IMR-90 (cell line): ENCODE results near the gene KRTAP5-10. TPM values are rescaled to one million over a fixed set of nuclear protein-coding genes. Genes with fewer than 3 reads are reported as not detected.
"Not testable (repeated sequence)": the region's sequence is repeated elsewhere in the genome, so short reads cannot be mapped to it uniquely, and the experiment has no call there.

ENCODE experiments used
- ATAC-seq: fragments of 200-7000 bp; cut with Tn5 transposase; 2 replicates; pipeline ENCODE4 v1.9.1; 2020; ENCODE audit warnings: low read depth, mild to moderate bottlenecking, moderate library complexity
- BruUV-seq: library from RNA; stranded (reverse); fragments of 400-500 nt; replicated peaks from 2 replicates; lab custom pipeline; 2021; lab: Mats Ljungman, UMichigan
- CTCF ChIA-PET: fragments of 300-600 bp; formaldehyde crosslinking; extraction: SDS; loops from one replicate; lab custom pipeline; 2021; ENCODE audit warnings: antibody characterized with exemption; lab: Yijun Ruan, JAX
- POLR2A ChIA-PET: fragments of 300-600 bp; sonication (Branson Sonifier 250); formaldehyde crosslinking; loops from one replicate; lab custom pipeline; 2022; ENCODE audit warnings: antibody characterized with exemption; ENCODE audit not compliant: unreplicated experiment; lab: Charles Lee
- DNase-seq: peaks from one replicate; pipeline ENCODE4 v3.0.0; 2013
- H2AFZ ChIP-seq: replicated peaks from 2 replicates; pipeline ENCODE3; 2013; ENCODE audit warnings: low read length, mild to moderate bottlenecking; ENCODE audit not compliant: poor library complexity
- H2AK5ac ChIP-seq: 2 replicates; pipeline ENCODE4 v1.6.1; 2013; ENCODE audit warnings: low read depth, low read length, inconsistent platforms
- H2AK9ac ChIP-seq: replicated peaks from 2 replicates; pipeline ENCODE3; 2013; ENCODE audit warnings: mild to moderate bottlenecking, low read depth, low read length, moderate library complexity; ENCODE audit not compliant: poor library complexity
- H2BK120ac ChIP-seq: 2 replicates; pipeline ENCODE4 v1.6.1; 2013; ENCODE audit warnings: low read depth, low read length, inconsistent platforms
- H2BK15ac ChIP-seq: 3 replicates; pipeline ENCODE4 v1.6.1; 2013; ENCODE audit warnings: low read depth, low read length, inconsistent platforms
- H2BK20ac ChIP-seq: 2 replicates; pipeline ENCODE4 v1.6.1; 2013; ENCODE audit warnings: low read depth, mild to moderate bottlenecking, inconsistent platforms, low read length, moderate library complexity
- H2BK5ac ChIP-seq: 2 replicates; pipeline ENCODE4 v1.6.1; 2013; ENCODE audit warnings: mild to moderate bottlenecking, low read depth, low read length, inconsistent platforms; ENCODE audit not compliant: poor library complexity, severe bottlenecking
- H3K14ac ChIP-seq: replicated peaks from 2 replicates; pipeline ENCODE4 v1.6.1; 2013; ENCODE audit warnings: low read depth, low read length, inconsistent platforms
- H3K18ac ChIP-seq: 2 replicates; pipeline ENCODE4 v1.6.1; 2013; ENCODE audit warnings: low read depth, low read length, control low read depth
- H3K23ac ChIP-seq: 2 replicates; pipeline ENCODE4 v1.6.1; 2013; ENCODE audit warnings: low read depth, low read length, inconsistent platforms
- H3K27ac ChIP-seq: 2 replicates; pipeline ENCODE4 v1.5.1; 2013; ENCODE audit warnings: mild to moderate bottlenecking, control low read depth, low read length; ENCODE audit not compliant: insufficient read depth
- H3K27me3 ChIP-seq: 2 replicates; pipeline ENCODE4 v1.6.1; 2013; ENCODE audit warnings: low read length; ENCODE audit not compliant: control insufficient read depth, insufficient read depth
- H3K36me3 ChIP-seq: 2 replicates; pipeline ENCODE4 v1.6.1; 2013; ENCODE audit warnings: low read length, mixed read lengths; ENCODE audit not compliant: control insufficient read depth, insufficient read depth
- H3K4ac ChIP-seq: 2 replicates; pipeline ENCODE4 v1.6.1; 2013; ENCODE audit warnings: low read depth, low read length, inconsistent platforms
- H3K4me1 ChIP-seq: 2 replicates; pipeline ENCODE4 v1.6.1; 2013; ENCODE audit warnings: low read length, mixed read lengths; ENCODE audit not compliant: control insufficient read depth, insufficient read depth
- H3K4me2 ChIP-seq: 2 replicates; pipeline ENCODE4 v1.6.1; 2013; ENCODE audit warnings: low read depth, mild to moderate bottlenecking, control low read depth, low read length, moderate library complexity
- H3K4me3 ChIP-seq: 2 replicates; pipeline ENCODE4 v1.5.1; 2013; ENCODE audit warnings: low read depth, mild to moderate bottlenecking, control low read depth, low read length, moderate library complexity; ENCODE audit not compliant: insufficient read depth
- H3K56ac ChIP-seq: 2 replicates; pipeline ENCODE4 v1.6.1; 2013; ENCODE audit warnings: low read length, inconsistent platforms; ENCODE audit not compliant: insufficient read depth; ENCODE audit errors: extremely low read depth
- H3K79me1 ChIP-seq, 2 experiments: 2 replicates each; pipeline ENCODE4 v1.6.1; 2013; ENCODE audit warnings: low read length in 2 of 2, inconsistent platforms in 1 of 2, low read depth in 1 of 2
- H3K9ac ChIP-seq: 2 replicates; pipeline ENCODE4 v1.6.1; 2013; ENCODE audit warnings: low read depth, low read length, control low read depth
- H3K9me1 ChIP-seq: 2 replicates; pipeline ENCODE4 v1.6.1; 2013; ENCODE audit warnings: low read length, inconsistent platforms; ENCODE audit not compliant: insufficient read depth
- H3K9me3 ChIP-seq: 2 replicates; pipeline ENCODE4 v1.6.1; 2013; ENCODE audit warnings: low read length; ENCODE audit not compliant: control insufficient read depth, insufficient read depth
- H4K20me1 ChIP-seq: 2 replicates; pipeline ENCODE4 v1.6.1; 2013; ENCODE audit warnings: low read length, inconsistent platforms; ENCODE audit not compliant: insufficient read depth
- H4K5ac ChIP-seq: 2 replicates; pipeline ENCODE4 v1.6.1; 2013; ENCODE audit warnings: mild to moderate bottlenecking, low read depth, low read length, control low read depth
- H4K8ac ChIP-seq, 2 experiments: 2 replicates each; pipeline ENCODE4 v1.6.1; 2013; ENCODE audit warnings: low read depth in 2 of 2, low read length in 2 of 2, control low read depth in 1 of 2, inconsistent platforms in 1 of 2
- H4K91ac ChIP-seq: 2 replicates; pipeline ENCODE4 v1.6.1; 2013; ENCODE audit warnings: low read depth, low read length, inconsistent platforms; ENCODE audit not compliant: insufficient read depth
- CHD1 ChIP-seq: IDR thresholded peaks from 2 replicates; pipeline ENCODE4 v1.6.1; 2012; ENCODE audit warnings: low read depth, low read length, improper control_type of control experiment
- MAFK ChIP-seq: IDR thresholded peaks from 2 replicates; pipeline ENCODE4 v1.6.1; 2012; ENCODE audit warnings: low read depth, low read length, improper control_type of control experiment
- RAD21 ChIP-seq: IDR thresholded peaks from 2 replicates; pipeline ENCODE4 v1.6.1; 2012; ENCODE audit warnings: low read length, improper control_type of control experiment
- WGBS, 2 experiments: methylation state at CpG; one replicate each; pipeline versions ENCODE4 v1.1.5 to v1.1.7; 2013; ENCODE audit warnings: missing lambda C conversion rate in 2 of 2; ENCODE audit not compliant: insufficient read length in 1 of 2; ENCODE audit errors: extremely low coverage in 2 of 2; 5-methylcytosine and 5-hydroxymethylcytosine counted together
- dilution Hi-C: fragments of 300-500 bp; cut with HindIII; formaldehyde crosslinking; loops from one replicate; pipeline ENCODE4 v1.14.3; 2018; ENCODE audit warnings: low sequenced_read_pairs; ENCODE audit not compliant: unreplicated experiment
- in situ Hi-C: fragments of 300-500 bp; cut with MboI; formaldehyde crosslinking; loops from 3 replicates; pipeline ENCODE4 v1.14.3; 2019; ENCODE audit warnings: low sequenced_read_pairs, inconsistent platforms, mixed read lengths
- intact Hi-C: fragments of 100-400 bp; cut with micrococcal nuclease; formaldehyde crosslinking; loops from 2 replicates; pipeline ENCODE4 v1.10.0; 2022
- polyA plus RNA-seq, 3 experiments: library from polyadenylated mRNA; depleted of rRNA; stranded (reverse); fragments of >200 nt; gene quantifications; 2 replicates each; pipeline ENCODE4 v1.2.3, GENCODE V29; 2012; ENCODE audit warnings: low replicate concordance in 1 of 3
- total RNA-seq: library from RNA; depleted of rRNA; stranded (reverse); fragments of >200 nt; gene quantifications from 2 replicates; pipeline ENCODE4 v1.2.3, GENCODE V29; 2012

Gene KRTAP5-10
- total and polyA plus RNA-seq, 2 of the 4 experiments (the other 2 are of a cell fraction): not detected

DNA sequence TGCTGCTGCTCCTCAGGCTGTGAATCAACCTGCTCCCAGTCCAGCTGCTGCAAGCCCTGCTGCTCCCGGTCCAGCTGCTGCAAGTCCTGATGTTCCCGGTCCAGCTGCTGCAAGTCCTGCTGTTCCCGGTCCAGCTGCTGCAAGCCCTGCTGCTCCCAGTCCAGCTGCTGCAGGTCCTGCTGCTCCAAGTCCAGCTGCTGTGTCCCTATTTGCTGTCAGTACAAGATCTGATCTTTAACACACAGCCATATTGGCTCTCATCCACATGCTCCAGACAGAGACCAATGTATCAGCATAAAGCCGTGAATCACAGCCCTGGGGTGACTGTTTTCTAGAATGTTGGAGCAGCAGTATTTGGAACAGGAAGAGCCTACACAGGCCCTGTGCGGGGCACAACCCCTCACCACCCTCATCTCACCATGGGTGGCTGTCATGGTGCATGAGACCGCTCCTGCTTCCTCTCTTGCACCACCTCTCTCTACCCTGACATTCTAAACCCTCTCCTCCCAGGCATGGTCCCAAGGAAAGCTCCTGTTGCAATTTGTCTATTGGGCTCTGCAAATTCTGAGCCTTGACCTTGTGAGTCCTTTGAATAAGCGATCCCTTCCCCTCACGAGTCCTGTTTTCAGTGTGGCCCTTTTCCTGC, 3.5 kb downstream of the KRTAP5-10 start:
- POLR2A ChIA-PET: no interaction called here
- Histone ChIP-seq H4K91ac (no peak overlapping the region), H3K23ac (no peak overlapping the region), H4K5ac (no peak overlapping the region), H3K9me1 (no peaks in the 10 kb centered on the region), H3K4me2 (no peak overlapping the region), H4K8ac (no peak overlapping the region), H3K27ac (no peak overlapping the region), H3K14ac (no peak overlapping the region), H2BK20ac (no peak overlapping the region), H2BK120ac (no peak overlapping the region), H3K9me3 (no peaks in the 10 kb centered on the region), H3K4me1 (no peaks in the 10 kb centered on the region), H3K79me1 (no peaks in the 10 kb centered on the region), H3K4ac (no peak overlapping the region), H3K18ac (no peak overlapping the region), H3K4me3 (no peak overlapping the region), H3K9ac (no peak overlapping the region), H3K27me3 (peaks cover 21% of the 10 kb centered on the region), H2AFZ (no peak overlapping the region), H3K36me3 (no peaks in the 10 kb centered on the region), H2BK15ac (no peak overlapping the region), H2BK5ac (no peak overlapping the region), H2AK9ac (no peak overlapping the region), H3K56ac (no peak overlapping the region), H4K20me1 (no peaks in the 10 kb centered on the region), H2AK5ac (no peak overlapping the region)
- dilution Hi-C loops: no loop called here
- in situ Hi-C loops: no loop called here
- CTCF ChIA-PET: interaction anchor here (1.5 kb wide), 1 partner anchor 11 kb away, joined by 4 read pairs; no protein-coding TSS in a partner anchor
- no peak for TF ChIP-seq RAD21
- TF ChIP-seq MAFK: no peak
- no peak for TF ChIP-seq CHD1
- DNase-seq: no peak
- intact Hi-C loops: no loop called here
- no TSS peak for BruUV-seq
- 6% methylated on average over 3 of the region's 8 CpGs; no CpG with 5 or more reads in 1 of the 2 experiments for WGBS, 2 experiments
- ATAC-seq: peak; percentile 51; the same call in 1 of the 2 replicates

DNA sequence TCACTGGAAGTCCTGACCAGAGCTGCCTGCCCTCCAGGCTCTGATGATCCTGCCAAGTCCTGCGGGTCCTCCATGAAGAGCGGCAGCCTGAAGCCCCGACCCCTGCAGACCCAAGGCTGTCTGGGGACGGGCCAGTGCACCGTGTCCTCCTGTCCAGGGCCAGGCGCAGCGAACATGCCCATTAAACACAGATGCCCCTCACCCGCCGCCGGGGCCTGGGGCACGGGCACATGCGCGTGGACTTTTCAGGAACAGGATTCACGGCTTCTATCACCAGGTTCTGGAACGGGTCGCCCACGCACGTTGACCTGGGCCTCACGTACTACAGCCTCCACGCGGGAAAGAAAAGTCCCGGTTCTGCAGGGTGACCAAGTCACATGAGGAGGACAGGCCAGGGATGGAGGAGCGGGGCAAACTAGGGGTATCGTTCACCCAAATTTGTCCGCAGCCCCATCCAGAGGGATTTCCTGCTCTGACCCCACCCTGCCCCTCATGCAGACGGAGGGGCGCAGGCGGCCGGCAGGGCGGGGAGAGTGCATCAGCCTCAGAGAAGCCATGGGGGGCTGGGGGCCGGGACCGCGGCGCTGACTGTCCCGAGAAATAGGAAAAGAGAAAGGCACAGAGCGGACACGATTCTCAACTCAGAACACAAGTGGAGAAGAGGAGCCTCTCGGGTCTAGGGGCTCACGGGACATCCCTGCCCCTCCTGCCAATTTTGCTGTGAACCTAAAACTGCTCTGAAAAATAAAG, 5.9 kb downstream of the KRTAP5-10 start:
- H3K56ac ChIP-seq, H3K4ac ChIP-seq, H3K36me3 ChIP-seq, H2AFZ ChIP-seq, in situ Hi-C loops, H2BK5ac ChIP-seq, H2AK9ac ChIP-seq, intact Hi-C loops, H3K27ac ChIP-seq, H2BK20ac ChIP-seq, H3K79me1 ChIP-seq, H2BK15ac ChIP-seq, H4K20me1 ChIP-seq, H3K4me1 ChIP-seq, H2AK5ac ChIP-seq, H3K9ac ChIP-seq, H2BK120ac ChIP-seq, H3K9me1 ChIP-seq, H4K91ac ChIP-seq, POLR2A ChIA-PET, H3K14ac ChIP-seq, dilution Hi-C loops, BruUV-seq, H3K4me3 ChIP-seq, H3K23ac ChIP-seq, H3K4me2 ChIP-seq, ATAC-seq, H3K9me3 ChIP-seq, DNase-seq, H4K8ac ChIP-seq, H3K18ac ChIP-seq, H4K5ac ChIP-seq: not testable (repeated sequence)
- CTCF ChIA-PET: interaction anchor here (0.6 kb wide), 1 partner anchor 8 kb away, joined by 4 read pairs; no protein-coding TSS in a partner anchor
- 68% methylated on average over 21 of the region's 39 CpGs; no CpG with 5 or more reads in 1 of the 2 experiments for WGBS, 2 experiments
- peaks cover 33% of the 10 kb centered on the region for H3K27me3 ChIP-seq
